ENCODE data around the gene OR2T4.
A peak's percentile ranks its signal among the peaks of the same experiment; 100 is the strongest.

The OR2T4 gene

GRCh38 chr1:248361121-248361715, at the start of gene OR2T4:
TSS of gene OR2T4 (plus strand) at chr1:248361665. CDS start at chr1:248361665, 0 bp downstream.
- DNase-seq, result no peak

GRCh38 chr1:248316796-248317195, 44.7 kb upstream of the OR2T4 start:
- no peak for DNase-seq

- no peak for DNase-seq
Observed at GRCh38 chr1:248324468-248324867, 37.0 kb upstream of the OR2T4 start, which contains the start of gene OR2M7. TSS of gene OR2M7 (minus strand) at chr1:248324568. CDS start at chr1:248324568, 0 bp downstream.

GRCh38 chr1:248343451-248343850, 18.0 kb upstream of the OR2T4 start:
- no peak for DNase-seq

- DNase-seq, result no peak
Observed at GRCh38 chr1:248348475-248348874, 13.0 kb upstream of the OR2T4 start, which contains the start of gene OR14C36. TSS of gene OR14C36 (plus strand) at chr1:248348775. CDS start at chr1:248348775, 0 bp downstream.

- DNase-seq, result no peak
Observed at GRCh38 chr1:248359415-248359814, 2.0 kb upstream of the OR2T4 start.

GRCh38 chr1:248366609-248367008, 5.1 kb downstream of the OR2T4 start:
- no peak for DNase-seq

GRCh38 chr1:248372394-248372793, 10.9 kb downstream of the OR2T4 start:
- DNase-seq, result no peak

- DNase-seq, result no peak
Observed at GRCh38 chr1:248373761-248374160, 12.3 kb downstream of the OR2T4 start.

- no peak for DNase-seq
Observed at GRCh38 chr1:248375446-248375845, 14.0 kb downstream of the OR2T4 start, which contains the start of gene OR2T6. TSS of gene OR2T6 (plus strand) at chr1:248375746. CDS start at chr1:248387609, 11,863 bp downstream.

GRCh38 chr1:248376916-248377315, 15.5 kb downstream of the OR2T4 start:
- DNase-seq, result no peak

GRCh38 chr1:248380854-248381253, 19.4 kb downstream of the OR2T4 start:
- DNase-seq, result no peak

GRCh38 chr1:248388426-248388825, 27.0 kb downstream of the OR2T4 start:
- DNase-seq, result no peak

- DNase-seq, result no peak
Observed at GRCh38 chr1:248393050-248393449, 31.6 kb downstream of the OR2T4 start.

GRCh38 chr1:248402748-248403147, 41.3 kb downstream of the OR2T4 start, which contains the start of gene OR2T1:
TSS of gene OR2T1 (plus strand) at chr1:248403048. CDS start at chr1:248406148, 3,100 bp downstream.
- DNase-seq, result no peak

- no peak for DNase-seq
Observed at GRCh38 chr1:248404024-248404423, 42.6 kb downstream of the OR2T4 start.

GRCh38 chr1:248406721-248407692, 45.5 kb downstream of the OR2T4 start:
- peak; percentile 14 for DNase-seq

Data from activated CD4-positive, alpha-beta T cell treated with anti-CD3 and anti-CD28 coated beads, Interleukin-10, Interleukin-2, amounts not matched to agents 100 ng/mL and 50 ng/mL, durations not matched to agents 16 hours and 8 hours (primary cell).